C4-2B (cell line): ENCODE data around the gene EXOC6.

ENCODE experiments used
- ZFX ChIP-seq: fragments of 450-650 bp; IDR thresholded peaks from 2 replicates; pipeline ENCODE4 v1.6.1; 2017
- TF ChIP-seq, protein P1 (sequence below): fragments of 450-650 bp; conservative IDR thresholded peaks from 2 replicates; pipeline ENCODE4 v1.5.1; 2017; ENCODE audit warnings: mild to moderate bottlenecking

DNA sequence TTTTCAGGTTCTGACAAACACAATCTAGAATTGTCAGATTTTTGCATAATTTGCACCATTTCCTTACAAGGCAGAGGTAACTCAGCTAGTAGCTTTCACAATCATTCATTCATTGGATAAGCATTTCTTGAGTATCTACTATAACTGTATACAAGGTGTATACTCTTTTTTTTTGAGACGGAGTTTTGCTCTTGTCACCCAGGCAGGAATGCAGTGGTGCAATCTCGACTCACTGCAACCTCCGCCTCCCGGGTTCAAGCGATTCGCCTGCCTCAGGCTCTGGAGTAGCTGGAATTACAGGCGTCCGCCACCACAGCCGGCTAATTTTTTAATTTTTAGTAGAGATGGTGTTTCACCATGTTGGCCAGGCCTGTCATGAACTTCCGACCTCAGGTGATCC lies 16.2 kb upstream of the EXOC6 start:
- TF ChIP-seq, protein P1, sequence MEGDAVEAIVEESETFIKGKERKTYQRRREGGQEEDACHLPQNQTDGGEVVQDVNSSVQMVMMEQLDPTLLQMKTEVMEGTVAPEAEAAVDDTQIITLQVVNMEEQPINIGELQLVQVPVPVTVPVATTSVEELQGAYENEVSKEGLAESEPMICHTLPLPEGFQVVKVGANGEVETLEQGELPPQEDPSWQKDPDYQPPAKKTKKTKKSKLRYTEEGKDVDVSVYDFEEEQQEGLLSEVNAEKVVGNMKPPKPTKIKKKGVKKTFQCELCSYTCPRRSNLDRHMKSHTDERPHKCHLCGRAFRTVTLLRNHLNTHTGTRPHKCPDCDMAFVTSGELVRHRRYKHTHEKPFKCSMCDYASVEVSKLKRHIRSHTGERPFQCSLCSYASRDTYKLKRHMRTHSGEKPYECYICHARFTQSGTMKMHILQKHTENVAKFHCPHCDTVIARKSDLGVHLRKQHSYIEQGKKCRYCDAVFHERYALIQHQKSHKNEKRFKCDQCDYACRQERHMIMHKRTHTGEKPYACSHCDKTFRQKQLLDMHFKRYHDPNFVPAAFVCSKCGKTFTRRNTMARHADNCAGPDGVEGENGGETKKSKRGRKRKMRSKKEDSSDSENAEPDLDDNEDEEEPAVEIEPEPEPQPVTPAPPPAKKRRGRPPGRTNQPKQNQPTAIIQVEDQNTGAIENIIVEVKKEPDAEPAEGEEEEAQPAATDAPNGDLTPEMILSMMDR, result no peak
- no peak for TF ChIP-seq ZFX
